Ishikawa (cell line): ENCODE measurements around the gene SELENOW.

Experiments
- CEBPB ChIP-seq: IDR thresholded peaks from 2 replicates; pipeline ENCODE4 v1.6.1; 2012
- CREB1 ChIP-seq: IDR thresholded peaks from 2 replicates; pipeline ENCODE4 v1.6.1; 2012; ENCODE audit warnings: low read depth
- EGR1 ChIP-seq: IDR thresholded peaks from 2 replicates; pipeline ENCODE4 v1.6.1; 2012
- EP300 ChIP-seq: IDR thresholded peaks from 2 replicates; pipeline ENCODE4 v1.6.1; 2012; ENCODE audit warnings: borderline replicate concordance
- FOXM1 ChIP-seq: IDR thresholded peaks from 2 replicates; pipeline ENCODE4 v1.6.1; 2012; ENCODE audit warnings: low read depth, borderline replicate concordance
- NFIC ChIP-seq: IDR thresholded peaks from 2 replicates; pipeline ENCODE4 v1.6.1; 2012
- RAD21 ChIP-seq: IDR thresholded peaks from 2 replicates; pipeline ENCODE4 v1.6.1; 2012; ENCODE audit warnings: low read depth
- TAF1 ChIP-seq: IDR thresholded peaks from 2 replicates; pipeline ENCODE4 v1.6.1; 2012; ENCODE audit warnings: low read depth, mild to moderate bottlenecking
- TCF12 ChIP-seq: IDR thresholded peaks from 2 replicates; pipeline ENCODE4 v1.6.1; 2012; ENCODE audit warnings: low read depth
- TEAD4 ChIP-seq: IDR thresholded peaks from 2 replicates; pipeline ENCODE4 v1.6.1; 2012
- YY1 ChIP-seq: IDR thresholded peaks from 2 replicates; pipeline ENCODE4 v1.6.1; 2012; ENCODE audit warnings: low read depth
- ZBTB7A ChIP-seq: IDR thresholded peaks from 2 replicates; pipeline ENCODE4 v1.6.1; 2012; ENCODE audit warnings: low read depth
- TF ChIP-seq, protein P1 (sequence below): IDR thresholded peaks from 2 replicates; pipeline ENCODE4 v1.6.1; 2012
- TF ChIP-seq, protein P2 (sequence below): IDR thresholded peaks from 2 replicates; pipeline ENCODE4 v1.6.1; 2012
- TF ChIP-seq, protein P3 (sequence below): IDR thresholded peaks from 2 replicates; pipeline ENCODE4 v1.6.1; 2012; ENCODE audit warnings: low read depth, mild to moderate bottlenecking

The SELENOW gene

DNA sequence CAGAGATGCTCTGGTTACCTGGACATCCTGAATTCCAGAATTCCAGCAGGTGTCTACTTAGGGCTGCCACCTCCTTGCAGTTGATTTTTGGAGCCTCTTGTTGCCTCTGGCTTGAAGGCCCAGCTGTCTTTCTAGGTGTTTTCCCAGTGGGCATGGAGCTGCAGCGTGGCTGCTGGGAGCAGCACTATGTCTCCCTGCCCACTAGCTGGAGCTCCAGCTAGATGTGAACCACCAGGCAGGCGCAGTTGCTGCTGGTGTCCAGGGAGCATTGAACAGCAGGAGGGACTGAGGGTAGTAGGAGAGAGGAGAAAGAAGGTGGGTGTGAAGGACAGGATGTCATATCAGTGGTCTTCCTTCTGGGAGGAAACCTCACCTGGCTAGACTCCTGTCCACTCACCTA lies 9.9 kb upstream of the SELENOW start:
- TF ChIP-seq, protein P1, sequence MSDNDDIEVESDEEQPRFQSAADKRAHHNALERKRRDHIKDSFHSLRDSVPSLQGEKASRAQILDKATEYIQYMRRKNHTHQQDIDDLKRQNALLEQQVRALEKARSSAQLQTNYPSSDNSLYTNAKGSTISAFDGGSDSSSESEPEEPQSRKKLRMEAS = no peak
- TF ChIP-seq EP300 = no peak
- TF ChIP-seq, protein P2, sequence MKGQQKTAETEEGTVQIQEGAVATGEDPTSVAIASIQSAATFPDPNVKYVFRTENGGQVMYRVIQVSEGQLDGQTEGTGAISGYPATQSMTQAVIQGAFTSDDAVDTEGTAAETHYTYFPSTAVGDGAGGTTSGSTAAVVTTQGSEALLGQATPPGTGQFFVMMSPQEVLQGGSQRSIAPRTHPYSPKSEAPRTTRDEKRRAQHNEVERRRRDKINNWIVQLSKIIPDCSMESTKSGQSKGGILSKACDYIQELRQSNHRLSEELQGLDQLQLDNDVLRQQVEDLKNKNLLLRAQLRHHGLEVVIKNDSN = no peak
- no peak for TF ChIP-seq FOXM1
- no peak for TF ChIP-seq RAD21
- TF ChIP-seq ZBTB7A = no peak
- no peak for TF ChIP-seq CREB1
- TF ChIP-seq, protein P3, sequence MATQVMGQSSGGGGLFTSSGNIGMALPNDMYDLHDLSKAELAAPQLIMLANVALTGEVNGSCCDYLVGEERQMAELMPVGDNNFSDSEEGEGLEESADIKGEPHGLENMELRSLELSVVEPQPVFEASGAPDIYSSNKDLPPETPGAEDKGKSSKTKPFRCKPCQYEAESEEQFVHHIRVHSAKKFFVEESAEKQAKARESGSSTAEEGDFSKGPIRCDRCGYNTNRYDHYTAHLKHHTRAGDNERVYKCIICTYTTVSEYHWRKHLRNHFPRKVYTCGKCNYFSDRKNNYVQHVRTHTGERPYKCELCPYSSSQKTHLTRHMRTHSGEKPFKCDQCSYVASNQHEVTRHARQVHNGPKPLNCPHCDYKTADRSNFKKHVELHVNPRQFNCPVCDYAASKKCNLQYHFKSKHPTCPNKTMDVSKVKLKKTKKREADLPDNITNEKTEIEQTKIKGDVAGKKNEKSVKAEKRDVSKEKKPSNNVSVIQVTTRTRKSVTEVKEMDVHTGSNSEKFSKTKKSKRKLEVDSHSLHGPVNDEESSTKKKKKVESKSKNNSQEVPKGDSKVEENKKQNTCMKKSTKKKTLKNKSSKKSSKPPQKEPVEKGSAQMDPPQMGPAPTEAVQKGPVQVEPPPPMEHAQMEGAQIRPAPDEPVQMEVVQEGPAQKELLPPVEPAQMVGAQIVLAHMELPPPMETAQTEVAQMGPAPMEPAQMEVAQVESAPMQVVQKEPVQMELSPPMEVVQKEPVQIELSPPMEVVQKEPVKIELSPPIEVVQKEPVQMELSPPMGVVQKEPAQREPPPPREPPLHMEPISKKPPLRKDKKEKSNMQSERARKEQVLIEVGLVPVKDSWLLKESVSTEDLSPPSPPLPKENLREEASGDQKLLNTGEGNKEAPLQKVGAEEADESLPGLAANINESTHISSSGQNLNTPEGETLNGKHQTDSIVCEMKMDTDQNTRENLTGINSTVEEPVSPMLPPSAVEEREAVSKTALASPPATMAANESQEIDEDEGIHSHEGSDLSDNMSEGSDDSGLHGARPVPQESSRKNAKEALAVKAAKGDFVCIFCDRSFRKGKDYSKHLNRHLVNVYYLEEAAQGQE = no peak
- TF ChIP-seq CEBPB = no peak
- no peak for TF ChIP-seq YY1

DNA sequence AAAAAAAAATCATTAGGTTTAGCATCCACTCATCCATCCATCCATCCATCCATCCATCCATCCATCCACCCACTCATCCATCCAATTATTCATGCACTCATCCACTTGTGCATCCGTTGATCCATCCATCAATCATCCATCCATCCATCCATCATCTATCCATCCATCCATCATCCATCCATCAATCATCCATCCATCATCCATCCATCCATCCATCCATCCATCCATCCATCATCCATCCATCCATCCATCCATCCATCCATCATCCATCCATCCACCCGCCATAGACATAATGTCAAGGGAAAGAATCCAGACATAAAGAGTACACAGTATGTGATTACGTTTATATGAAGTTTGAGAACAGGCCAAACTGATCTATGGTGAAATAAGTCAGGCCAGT lies 9.0 kb upstream of the SELENOW start:
- TF ChIP-seq ZBTB7A (no peak), NFIC (no peak), RAD21 (no peak)

DNA sequence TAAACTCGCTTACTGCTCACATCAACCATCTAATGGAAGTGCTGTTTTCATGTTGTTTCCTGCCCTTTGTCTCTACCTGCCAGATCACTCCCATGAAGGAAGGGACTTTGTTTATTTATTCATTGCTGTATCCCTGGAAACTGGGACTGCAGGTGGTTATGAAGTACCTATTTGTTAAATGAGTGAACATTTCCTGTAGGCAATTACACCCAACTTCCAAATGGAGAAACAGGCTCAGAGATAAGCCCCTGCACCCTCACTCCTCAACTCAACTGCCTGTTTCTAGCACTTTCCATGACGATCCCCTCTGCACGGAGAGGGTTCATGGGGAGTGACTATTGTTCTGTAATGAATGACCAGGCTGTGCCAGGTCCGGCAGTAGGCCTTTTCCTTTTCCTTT lies 1.9 kb upstream of the SELENOW start:
- TF ChIP-seq YY1 (no peak), EGR1 (no peak), TEAD4 (no peak), TAF1 (no peak), NFIC (no peak), TCF12 (no peak), EP300 (no peak), RAD21 (no peak), CREB1 (no peak), ZBTB7A (no peak), CEBPB (no peak), FOXM1 (no peak)
- TF ChIP-seq, protein P2 = no peak
- TF ChIP-seq, protein P3 = no peak
- TF ChIP-seq, protein P1 = no peak

DNA sequence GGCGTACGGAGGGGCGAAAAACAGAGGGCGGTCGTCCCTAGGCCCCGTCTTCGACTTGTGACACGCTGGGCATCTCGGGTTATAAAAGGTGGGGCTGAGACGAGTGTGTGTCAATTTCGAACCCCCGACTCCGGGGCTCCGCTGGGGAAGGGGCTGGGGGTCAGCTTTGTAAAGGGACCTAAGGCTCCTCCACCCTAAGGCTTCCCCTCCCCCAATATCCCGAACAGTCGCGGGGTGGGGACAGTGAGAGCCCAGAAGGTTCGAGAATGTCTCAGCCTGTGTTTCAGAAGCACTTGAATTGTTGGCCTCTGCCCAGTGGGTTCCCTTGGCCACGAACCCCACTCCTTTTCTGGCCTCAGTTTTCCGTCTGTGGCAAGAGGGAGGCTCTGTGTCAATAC lies 450 bp downstream of the SELENOW start:
- no peak for TF ChIP-seq FOXM1
- TF ChIP-seq, protein P2 = no peak
- TF ChIP-seq TAF1 = no peak
- no peak for TF ChIP-seq EGR1
- no peak for TF ChIP-seq NFIC
- TF ChIP-seq CREB1 = no peak
- TF ChIP-seq, protein P1 = no peak
- no peak for TF ChIP-seq CEBPB
- TF ChIP-seq EP300 = no peak

DNA sequence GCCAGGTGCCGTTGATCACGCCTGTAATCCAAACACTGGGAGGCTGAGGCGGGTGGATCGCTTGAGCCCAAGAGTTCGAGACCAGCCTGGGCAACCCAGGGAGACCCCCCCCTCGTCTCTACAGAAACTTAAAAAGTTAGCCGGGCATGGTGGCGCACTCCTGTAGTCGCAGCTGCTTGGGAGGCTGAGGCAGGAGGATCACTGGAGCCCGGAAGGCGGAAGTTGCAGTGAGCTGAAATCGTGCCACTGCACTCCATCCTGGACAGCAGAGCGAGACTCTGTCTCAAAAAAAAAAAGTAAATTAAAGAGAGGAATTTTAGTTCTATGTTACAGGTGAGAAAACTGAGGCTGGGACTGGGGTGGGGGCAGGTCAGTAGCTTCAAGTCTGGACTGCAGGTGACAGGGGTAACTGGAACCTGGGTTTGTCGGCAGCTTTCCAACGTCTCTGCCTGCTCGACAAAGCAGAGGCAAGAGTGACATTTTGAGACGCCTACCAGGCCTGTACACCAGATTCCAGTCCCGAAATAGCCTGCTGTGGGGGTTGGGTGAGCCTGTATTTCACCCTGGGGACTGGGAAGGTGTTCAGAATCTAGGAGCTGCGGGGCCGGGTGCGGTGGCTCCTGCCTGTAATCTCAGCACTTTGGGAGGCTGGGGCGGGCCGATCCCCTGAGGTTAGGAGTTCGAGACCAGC lies 1.2 kb downstream of the SELENOW start:
- TF ChIP-seq EGR1 (no peak), CREB1 (no peak), EP300 (no peak), ZBTB7A (no peak), FOXM1 (no peak), TAF1 (no peak), CEBPB (no peak), TEAD4 (no peak)
- TF ChIP-seq, protein P1 = no peak
- TF ChIP-seq, protein P3 = no peak
